Myocyte (in vitro differentiated cells): Measurements from ENCODE around the gene RALB. TPM values are rescaled to one million over a fixed set of nuclear protein-coding genes. Genes with fewer than 3 reads are reported as not detected.

Experiments used
- DNase-seq: peaks from one replicate; pipeline ENCODE4 v3.0.0-alpha.2; 2012; ENCODE audit warnings: low read depth
- total RNA-seq: library from RNA; depleted of rRNA; stranded (reverse); fragments of >200 nt; gene quantifications from 2 replicates; pipeline ENCODE4 v1.2.3, GENCODE V29; 2014

Gene RALB
- total RNA-seq, 1 donor from 2014 or later = 34.2 TPM

DNA sequence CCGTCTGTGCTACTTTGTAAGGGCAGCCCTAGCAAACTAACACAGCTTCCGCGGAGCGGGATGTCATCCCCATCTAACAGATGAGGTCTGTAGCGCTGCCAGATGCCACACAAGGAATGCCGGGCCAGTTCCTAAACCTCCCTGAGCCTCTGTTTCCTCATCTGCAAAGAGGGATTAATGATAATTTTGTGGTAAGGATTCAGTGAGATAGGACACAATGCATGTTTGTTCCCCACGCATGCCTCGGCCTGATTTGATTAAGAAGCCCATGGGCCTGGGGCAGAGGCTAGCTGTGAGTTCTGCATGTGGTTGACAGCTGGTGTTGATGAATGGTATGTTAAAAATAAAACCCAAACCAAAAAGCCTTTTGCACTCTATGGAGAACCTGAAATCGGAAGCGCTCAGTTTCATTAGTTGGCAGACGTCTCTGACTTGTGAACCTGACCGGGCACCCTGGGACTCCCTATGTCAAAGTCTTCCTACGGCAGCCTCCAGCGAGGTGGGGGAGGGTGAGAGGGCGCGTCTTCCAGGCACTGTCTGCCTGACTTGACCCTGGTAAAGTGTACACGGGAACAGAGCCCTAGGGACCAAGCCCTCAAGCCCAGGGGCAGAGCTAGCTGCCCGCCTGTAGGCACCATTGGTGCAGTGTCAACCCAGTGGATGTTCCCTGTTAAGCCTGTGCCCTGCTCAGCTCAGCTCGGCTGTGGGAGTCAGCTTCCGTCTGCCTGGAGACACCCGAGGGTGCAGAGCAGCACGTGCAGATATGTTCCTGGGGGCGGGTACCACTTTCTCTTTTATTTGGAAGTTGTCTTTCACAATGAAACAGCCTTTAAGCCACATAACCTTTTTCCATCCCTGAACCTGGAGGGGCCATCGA, 78.5 kb downstream of the RALB start:
- DNase-seq = peak; percentile 17

- no peak for DNase-seq
These were observed 79.3 kb downstream of the RALB start for GRCh38 chr2:120331903-120332302.

DNA sequence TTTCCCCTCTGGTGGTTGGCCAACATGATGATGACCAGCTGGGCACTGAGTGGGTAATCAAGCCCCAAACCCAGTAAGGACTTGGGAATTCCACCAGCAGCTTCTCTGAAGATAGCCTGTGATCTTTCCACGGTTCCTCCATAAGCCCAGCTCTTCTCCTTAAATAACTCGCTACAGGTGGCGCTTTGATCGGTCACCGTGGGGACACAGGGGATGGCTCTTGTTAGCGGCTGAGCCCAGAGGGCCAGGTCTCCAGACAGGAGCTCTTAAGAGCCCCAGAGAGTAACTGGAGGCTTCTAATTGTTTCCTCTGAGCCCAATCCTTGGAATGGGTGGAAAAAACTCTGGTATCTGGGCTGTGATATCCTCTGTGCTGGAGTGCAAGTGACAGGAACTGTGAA, 79.7 kb downstream of the RALB start:
- no peak for DNase-seq

GRCh38 chr2:120334068-120334467, 81.4 kb downstream of the RALB start:
- DNase-seq = no peak

GRCh38 chr2:120336749-120337148, 84.1 kb downstream of the RALB start:
- DNase-seq = no peak

- DNase-seq = no peak
These were observed 85.4 kb downstream of the RALB start for GRCh38 chr2:120338015-120338414.

DNA sequence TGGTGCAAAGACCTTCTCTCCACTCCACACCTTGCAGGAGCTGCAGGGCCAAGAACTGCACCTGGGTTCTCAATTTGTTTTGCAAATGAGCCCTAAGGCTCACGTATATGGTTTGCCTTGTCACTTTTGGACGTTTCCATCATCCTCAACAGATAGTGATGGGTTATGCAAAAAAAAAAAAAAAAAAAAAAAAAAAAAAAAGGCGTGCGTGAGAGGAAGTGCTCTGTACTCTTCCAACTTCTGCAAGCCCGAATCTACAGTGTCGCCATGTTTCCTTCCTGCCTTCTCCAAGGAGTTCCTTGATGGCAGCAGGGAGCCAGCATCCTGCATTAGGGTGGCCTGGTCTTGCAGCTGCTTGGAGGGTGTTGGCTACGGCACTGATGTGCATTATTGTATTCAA, 89.3 kb downstream of the RALB start:
- no peak for DNase-seq

DNA sequence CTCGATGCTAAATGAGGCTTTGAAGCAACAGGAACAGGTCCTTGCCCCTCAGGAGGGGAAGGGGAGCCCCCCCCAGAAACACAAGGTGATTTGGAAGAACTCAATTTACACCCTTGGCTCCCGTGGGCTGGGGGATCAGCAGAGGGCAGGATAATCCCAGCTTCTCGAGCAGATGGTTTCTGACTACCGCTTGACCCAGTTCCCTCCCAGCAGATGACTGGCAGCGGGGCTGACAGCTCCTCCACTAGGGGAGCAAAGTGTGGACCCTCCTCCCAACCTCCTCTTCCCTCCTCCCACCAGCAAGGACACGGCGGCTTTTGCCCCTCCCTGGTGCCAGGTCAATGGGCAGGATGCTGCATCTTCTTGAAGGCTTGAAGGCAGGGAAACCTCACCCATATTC, 89.8 kb downstream of the RALB start:
- no peak for DNase-seq

GRCh38 chr2:120343100-120343432, 90.4 kb downstream of the RALB start:
- DNase-seq = peak; percentile 26

DNA sequence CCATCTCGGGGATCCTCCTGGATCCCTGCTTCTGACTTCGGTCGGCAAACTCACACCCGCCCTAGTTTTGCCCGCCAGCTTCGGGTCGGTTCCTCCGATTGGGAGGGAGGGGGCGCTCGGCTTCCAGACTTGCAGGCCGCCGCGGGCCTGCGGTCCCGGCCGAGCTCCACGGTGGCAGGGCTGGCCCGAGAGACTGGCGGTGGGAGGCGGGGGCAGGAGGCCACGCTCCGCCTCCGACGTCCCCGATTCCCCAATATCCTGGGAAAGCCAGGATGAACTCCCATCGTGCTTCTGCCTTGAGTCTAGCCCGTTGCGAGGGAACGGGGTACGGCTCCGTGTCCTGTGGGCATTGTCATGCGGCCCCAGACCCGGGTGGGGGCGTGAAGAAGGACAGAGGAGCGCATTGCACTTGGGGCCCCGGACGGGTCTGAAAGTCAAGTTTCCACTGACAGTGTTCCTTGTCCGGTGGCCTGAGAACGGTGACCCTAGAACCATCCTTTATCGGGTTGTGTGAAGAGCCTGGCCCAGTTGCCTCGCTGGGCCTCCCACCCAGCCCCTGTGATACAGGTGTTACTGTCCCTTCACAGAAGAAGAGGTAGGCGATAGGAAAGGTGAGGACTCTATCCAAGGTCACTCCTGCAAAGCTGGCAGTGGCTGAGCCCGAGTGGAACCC, 90.9 kb downstream of the RALB start:
- DNase-seq = peak; percentile 77

Other genes starting within 250 kb of the RALB start
- gene EPB41L5, start 239.8 kb upstream of the RALB start, total RNA-seq = 8.2 and 18.4 TPM in 2 replicates
- 27.1 and 27.6 TPM in 2 replicates for gene TMEM185B, start 29.5 kb upstream of the RALB start, total RNA-seq
- gene INHBB, start 93.3 kb downstream of the RALB start, total RNA-seq = 0.27 and 0.36 TPM in 2 replicates